Hippocampal formation (tissue), 2 donors: ENCODE measurements around the gene OPCML.
A peak's percentile ranks its signal among the peaks of the same experiment; 100 is the strongest.

ENCODE experiments used
- DNase-seq, 2 donors: peaks; one replicate each; lab custom pipeline; 2025; lab: John Stamatoyannopoulos, UW

OPCML gene

GRCh38 chr11:132658004-132658403 lies 874.3 kb downstream of the OPCML start:
- no peak for DNase-seq

GRCh38 chr11:132655187-132655855 lies 877.0 kb downstream of the OPCML start:
- peak in 1 of 2 donors; percentile 5 for DNase-seq

- no peak for DNase-seq
Observed at GRCh38 chr11:132653237-132653636, 879.1 kb downstream of the OPCML start.

- no peak for DNase-seq
Observed at GRCh38 chr11:132650969-132651720, 881.2 kb downstream of the OPCML start.

- DNase-seq: no peak
Observed at GRCh38 chr11:132649277-132649676, 883.0 kb downstream of the OPCML start.

GRCh38 chr11:132648851-132649250 lies 883.5 kb downstream of the OPCML start:
- no peak for DNase-seq

- DNase-seq: no peak
Observed at GRCh38 chr11:132646890-132647289, 885.4 kb downstream of the OPCML start.

GRCh38 chr11:132644520-132645239 lies 887.6 kb downstream of the OPCML start:
- DNase-seq: no peak

GRCh38 chr11:132643239-132643638 lies 889.1 kb downstream of the OPCML start:
- no peak for DNase-seq

GRCh38 chr11:132640952-132641351 lies 891.3 kb downstream of the OPCML start:
- DNase-seq: no peak

GRCh38 chr11:132639986-132640385 lies 892.3 kb downstream of the OPCML start:
- no peak for DNase-seq

- DNase-seq: no peak
Observed at GRCh38 chr11:132639403-132639802, 892.9 kb downstream of the OPCML start.

GRCh38 chr11:132638423-132638822 lies 893.9 kb downstream of the OPCML start:
- DNase-seq: no peak

GRCh38 chr11:132636523-132636922 lies 895.8 kb downstream of the OPCML start:
- no peak for DNase-seq

- peak in 1 of 2 donors; percentile 16 for DNase-seq
Observed at GRCh38 chr11:132632641-132633124, 899.6 kb downstream of the OPCML start.

GRCh38 chr11:132631989-132632388 lies 900.3 kb downstream of the OPCML start:
- DNase-seq: no peak

- no peak for DNase-seq
Observed at GRCh38 chr11:132627981-132628380, 904.3 kb downstream of the OPCML start.

- DNase-seq: peak in 1 of 2 donors; percentile 1
Observed at GRCh38 chr11:132626446-132626845, 905.9 kb downstream of the OPCML start.

GRCh38 chr11:132623511-132623910 lies 908.8 kb downstream of the OPCML start:
- no peak for DNase-seq

- no peak for DNase-seq
Observed at GRCh38 chr11:132621976-132622580, 910.2 kb downstream of the OPCML start.

GRCh38 chr11:132620423-132620822 lies 911.9 kb downstream of the OPCML start:
- no peak for DNase-seq

- no peak for DNase-seq
Observed at GRCh38 chr11:132610791-132611190, 921.5 kb downstream of the OPCML start.
